GM19467 (cell line): Measurements from ENCODE around the gene USP31.
"Not testable (repeated sequence)": the region's sequence is repeated elsewhere in the genome, so short reads cannot be mapped to it uniquely, and the experiment has no call there.

Experiments
- ATAC-seq: cut with Tn5 transposase; IDR thresholded peaks from one replicate; pipeline ENCODE4 v1.9.1; 2021; ENCODE audit warnings: mild to moderate bottlenecking, moderate library complexity; ENCODE audit not compliant: unreplicated experiment

The USP31 gene

DNA sequence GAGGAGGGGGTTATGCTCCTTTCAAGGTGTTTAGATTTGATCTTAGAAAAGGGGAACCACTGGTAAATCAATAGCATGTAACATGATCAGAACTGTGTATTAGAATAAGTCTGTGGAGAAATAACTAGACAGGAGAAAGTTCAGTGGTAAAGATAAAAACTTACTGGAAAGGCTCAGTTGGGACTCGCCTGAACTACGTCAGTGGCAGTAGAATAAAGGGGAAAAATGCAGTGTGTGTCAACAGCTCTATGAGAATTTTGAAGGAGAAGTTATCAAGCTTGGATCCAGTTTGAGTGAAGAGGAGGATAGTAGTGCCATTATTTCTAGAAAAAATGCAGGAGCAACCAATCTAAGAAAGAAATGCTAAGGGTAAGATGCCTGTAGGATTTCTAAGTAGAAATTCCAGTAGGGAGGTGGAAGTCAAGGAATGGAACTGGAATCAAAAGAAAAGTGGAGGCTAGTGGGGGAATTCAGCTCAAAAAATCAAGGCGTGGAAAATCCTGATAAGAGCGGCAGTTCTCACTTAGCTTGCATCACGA is 48.2 kb downstream of the USP31 start:
- no peak for ATAC-seq

DNA sequence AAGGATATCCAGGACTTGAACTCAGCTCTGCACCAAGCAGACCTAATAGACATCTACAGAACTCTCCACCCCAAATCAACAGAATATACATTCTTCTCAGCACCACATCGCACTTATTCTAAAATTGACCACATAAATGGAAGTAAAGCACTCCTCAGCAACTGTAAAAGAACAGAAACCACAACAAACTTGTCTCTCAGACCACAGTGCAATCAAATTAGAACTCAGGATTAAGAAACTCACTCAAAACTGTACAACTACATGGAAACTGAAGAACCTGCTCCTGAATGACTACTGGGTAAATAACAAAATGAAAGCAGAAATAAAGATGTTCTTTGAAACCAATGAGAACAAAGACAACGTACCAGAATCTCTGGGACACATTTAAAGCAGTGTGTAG is 52.8 kb downstream of the USP31 start:
- not testable (repeated sequence) for ATAC-seq

GRCh38 chr16:23094136-23094535 is 55.1 kb downstream of the USP31 start:
- ATAC-seq = not testable (repeated sequence)

- ATAC-seq = no peak
These were observed 56.5 kb downstream of the USP31 start for GRCh38 chr16:23092801-23093117.

DNA sequence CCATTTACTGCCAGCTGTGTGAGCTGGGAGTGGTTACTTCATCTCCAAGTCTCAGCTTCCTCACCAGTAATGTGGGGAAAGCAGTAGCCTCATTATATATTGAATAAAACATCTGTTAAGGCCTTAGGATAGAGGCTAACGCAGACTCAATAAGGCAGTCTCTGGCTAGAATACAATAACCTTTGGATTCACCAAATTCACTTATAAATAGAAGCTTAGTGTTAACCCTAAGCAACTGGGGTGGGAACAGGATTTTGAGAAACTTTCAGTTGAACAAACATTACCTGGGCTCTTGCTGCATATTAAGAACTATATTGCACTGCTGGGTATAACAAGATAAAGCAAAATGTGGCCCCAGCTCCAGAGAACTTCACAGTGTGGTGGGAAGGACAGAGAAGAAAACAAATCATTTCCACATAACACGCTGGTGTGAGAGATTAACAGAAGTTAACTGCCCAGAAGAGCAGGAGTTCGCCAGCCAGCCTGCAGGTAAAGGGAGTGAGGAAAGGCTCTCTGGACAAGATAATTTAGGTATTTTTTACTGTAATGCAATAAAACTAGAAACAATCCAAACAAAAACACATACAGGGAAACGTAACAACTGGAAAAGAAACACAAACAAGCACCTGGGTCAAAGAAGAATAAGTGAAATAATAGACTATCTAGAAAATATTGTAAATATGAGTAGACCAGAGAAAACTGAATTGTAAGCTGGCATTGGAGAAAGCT is 57.0 kb downstream of the USP31 start:
- ATAC-seq = no peak

- no peak for ATAC-seq
These were observed 60.1 kb downstream of the USP31 start for GRCh38 chr16:23089111-23089510.

GRCh38 chr16:23088018-23088417 is 61.2 kb downstream of the USP31 start:
- ATAC-seq = no peak

GRCh38 chr16:23085949-23086348 is 63.3 kb downstream of the USP31 start:
- ATAC-seq = no peak

DNA sequence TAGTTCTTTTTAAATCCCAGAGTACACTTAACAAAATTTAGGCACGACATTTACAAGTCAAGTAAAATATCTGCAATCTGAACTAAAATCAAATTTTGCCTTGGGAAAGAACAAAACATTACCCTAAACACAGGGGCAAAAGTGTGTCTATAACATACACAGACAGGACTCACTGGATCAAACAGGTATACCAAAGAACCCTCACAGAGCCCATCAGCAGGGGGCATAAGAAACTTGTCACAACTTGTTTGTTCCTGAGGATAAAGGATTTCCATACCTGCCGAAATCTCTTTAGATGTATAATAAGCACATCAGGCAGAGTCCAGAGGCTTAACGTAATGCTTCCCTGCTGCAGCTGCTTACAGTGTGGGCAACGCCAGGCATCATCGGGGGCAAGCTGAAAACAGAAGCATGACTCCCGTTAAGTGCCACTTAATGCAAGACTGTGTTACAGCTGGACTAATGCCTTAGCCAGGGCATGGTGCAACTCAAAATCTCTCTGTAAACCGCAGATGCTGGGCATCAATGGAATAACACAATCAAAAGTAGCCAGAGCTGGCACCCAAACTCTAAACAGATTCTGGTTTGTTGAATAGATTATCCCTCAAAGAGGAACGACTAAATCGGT is 67.0 kb downstream of the USP31 start:
- no peak for ATAC-seq

DNA sequence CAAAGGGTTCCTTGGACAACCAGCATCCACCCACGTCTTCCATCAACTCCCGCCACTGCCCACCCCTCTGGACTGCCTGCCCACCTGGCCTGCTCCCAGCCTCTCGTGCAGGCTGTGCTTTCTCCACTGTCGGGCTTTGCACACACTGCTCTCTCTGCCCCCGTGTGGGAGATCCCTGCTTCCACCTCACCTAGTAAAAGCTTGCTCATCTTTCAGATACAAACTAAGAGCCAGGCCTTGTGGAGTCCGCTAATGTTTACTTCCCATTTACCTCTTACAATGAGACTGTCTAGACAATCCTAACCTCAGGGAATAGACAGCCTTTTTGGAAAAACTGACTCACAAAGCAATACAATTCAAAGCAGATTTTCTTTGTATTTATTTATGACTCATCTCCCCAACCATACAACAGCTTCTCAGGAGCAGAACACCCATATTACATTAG is 67.6 kb downstream of the USP31 start:
- no peak for ATAC-seq

DNA sequence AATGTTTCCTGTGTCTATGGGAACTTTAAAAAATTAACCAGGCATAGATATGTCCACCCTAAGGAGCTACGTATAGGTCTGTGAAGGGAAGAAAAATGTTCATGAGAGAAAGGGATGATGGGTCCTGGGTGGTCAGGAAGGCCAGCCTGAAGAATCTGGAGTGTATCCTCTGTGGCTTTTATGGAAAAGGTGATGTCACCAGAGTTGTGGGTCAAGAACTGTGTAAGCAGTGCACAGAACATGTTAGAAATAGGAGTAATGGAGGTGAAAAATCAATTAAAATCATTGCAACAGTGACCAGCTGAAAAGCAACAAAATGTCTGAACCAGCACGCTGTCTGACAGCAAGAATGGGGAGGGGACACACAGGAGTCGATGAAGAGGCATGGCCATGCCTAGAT is 68.5 kb downstream of the USP31 start:
- ATAC-seq = no peak

- ATAC-seq = no peak
These were observed 68.9 kb downstream of the USP31 start for GRCh38 chr16:23080329-23080728.

- ATAC-seq = no peak
These were observed 69.5 kb downstream of the USP31 start for GRCh38 chr16:23079675-23080301.

- no peak for ATAC-seq
These were observed 74.8 kb downstream of the USP31 start for GRCh38 chr16:23074423-23074822.

GRCh38 chr16:23072769-23073549 is 76.3 kb downstream of the USP31 start:
- ATAC-seq = no peak

DNA sequence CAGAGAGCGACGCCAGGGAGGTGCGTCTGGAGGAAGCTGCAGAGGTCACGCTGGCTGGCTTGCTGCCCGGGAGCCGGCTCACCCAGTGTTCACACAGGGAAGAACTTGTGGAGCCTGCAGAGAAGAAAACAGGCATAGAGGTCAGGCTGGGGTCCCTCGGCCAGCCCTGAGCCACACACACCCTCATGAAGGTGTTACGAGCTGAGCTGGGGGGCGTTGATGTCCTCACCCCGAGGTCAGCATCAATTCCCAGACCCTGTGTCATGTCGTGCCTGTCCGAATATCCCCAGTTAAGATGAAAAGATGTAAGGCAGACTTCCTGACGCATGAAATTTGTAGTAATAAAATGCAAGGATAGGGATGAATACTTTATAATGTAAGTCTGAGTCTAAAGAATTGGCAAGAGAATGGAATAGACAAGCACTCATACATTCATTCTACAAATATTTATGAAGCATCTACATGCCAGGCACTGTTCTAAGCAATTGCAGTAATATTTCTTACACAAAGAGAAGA is 77.1 kb downstream of the USP31 start:
- no peak for ATAC-seq

- no peak for ATAC-seq
These were observed 77.8 kb downstream of the USP31 start for GRCh38 chr16:23071196-23072083.

GRCh38 chr16:23069844-23070243 is 79.4 kb downstream of the USP31 start:
- no peak for ATAC-seq

- no peak for ATAC-seq
These were observed 81.0 kb downstream of the USP31 start for GRCh38 chr16:23068079-23068736.

GRCh38 chr16:23066676-23067075 is 82.6 kb downstream of the USP31 start:
- no peak for ATAC-seq
